HFF-Myc (cell line): ENCODE results near the gene PPP1R2.

Experiments
- DNase-seq: peaks from one replicate; pipeline ENCODE4 v3.0.0-alpha.2; 2011; ENCODE audit warnings: low read depth; ENCODE audit errors: extremely low read depth
- H3K4me3 ChIP-seq: replicated peaks from 2 replicates; pipeline ENCODE4 v1.5.1; 2011; ENCODE audit warnings: low read depth, mild to moderate bottlenecking, control low read depth, low read length
- TF ChIP-seq, protein P1 (sequence below): IDR thresholded peaks from 2 replicates; pipeline ENCODE4 v1.5.1; 2012; ENCODE audit warnings: mild to moderate bottlenecking, low read depth, low read length, control low read depth; ENCODE audit errors: missing control alignments

PPP1R2 gene

DNA sequence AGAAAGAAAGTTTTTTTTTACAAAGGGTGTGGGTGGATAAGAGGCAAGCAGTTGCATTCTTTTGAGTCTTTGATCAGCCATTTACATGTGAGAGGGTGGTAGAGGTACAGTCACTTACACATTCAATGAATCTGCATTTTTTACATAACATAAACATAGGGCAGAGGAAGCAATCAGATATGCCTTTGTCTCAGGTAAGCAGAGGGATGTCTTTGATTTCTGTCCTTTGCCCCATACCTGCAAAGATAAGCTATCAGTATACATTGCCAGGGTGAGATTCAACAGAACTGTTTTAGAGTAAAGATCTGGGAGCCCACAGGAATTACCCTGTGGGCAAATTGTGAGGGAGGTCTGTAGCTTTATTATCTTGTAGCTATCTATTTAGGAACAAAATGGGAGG, 5.4 kb upstream of the PPP1R2 start:
- DNase-seq = no peak
- no peak overlapping the region for H3K4me3 ChIP-seq
- TF ChIP-seq, protein P1, sequence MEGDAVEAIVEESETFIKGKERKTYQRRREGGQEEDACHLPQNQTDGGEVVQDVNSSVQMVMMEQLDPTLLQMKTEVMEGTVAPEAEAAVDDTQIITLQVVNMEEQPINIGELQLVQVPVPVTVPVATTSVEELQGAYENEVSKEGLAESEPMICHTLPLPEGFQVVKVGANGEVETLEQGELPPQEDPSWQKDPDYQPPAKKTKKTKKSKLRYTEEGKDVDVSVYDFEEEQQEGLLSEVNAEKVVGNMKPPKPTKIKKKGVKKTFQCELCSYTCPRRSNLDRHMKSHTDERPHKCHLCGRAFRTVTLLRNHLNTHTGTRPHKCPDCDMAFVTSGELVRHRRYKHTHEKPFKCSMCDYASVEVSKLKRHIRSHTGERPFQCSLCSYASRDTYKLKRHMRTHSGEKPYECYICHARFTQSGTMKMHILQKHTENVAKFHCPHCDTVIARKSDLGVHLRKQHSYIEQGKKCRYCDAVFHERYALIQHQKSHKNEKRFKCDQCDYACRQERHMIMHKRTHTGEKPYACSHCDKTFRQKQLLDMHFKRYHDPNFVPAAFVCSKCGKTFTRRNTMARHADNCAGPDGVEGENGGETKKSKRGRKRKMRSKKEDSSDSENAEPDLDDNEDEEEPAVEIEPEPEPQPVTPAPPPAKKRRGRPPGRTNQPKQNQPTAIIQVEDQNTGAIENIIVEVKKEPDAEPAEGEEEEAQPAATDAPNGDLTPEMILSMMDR = no peak

DNA sequence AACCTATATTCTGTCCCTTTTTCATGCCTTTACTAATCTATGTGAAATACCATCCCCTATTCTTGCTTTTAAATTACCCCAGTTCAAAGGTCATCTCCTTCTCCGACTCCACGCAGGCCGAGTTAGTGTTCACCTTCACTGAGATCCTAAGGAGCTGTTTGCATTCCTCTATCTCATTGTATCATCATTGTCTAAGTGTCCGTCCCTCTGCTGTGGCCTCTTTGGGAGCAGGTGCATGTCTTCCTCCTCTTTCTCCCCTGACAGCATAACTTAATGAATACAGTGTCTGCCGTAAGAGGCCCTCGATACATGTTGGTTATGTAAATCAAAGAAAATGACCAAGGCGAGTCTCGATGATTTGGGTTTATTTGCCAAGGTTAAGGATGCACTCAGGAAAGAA, 4.9 kb upstream of the PPP1R2 start:
- no peak for DNase-seq
- H3K4me3 ChIP-seq = no peak overlapping the region
- TF ChIP-seq, protein P1 = no peak

DNA sequence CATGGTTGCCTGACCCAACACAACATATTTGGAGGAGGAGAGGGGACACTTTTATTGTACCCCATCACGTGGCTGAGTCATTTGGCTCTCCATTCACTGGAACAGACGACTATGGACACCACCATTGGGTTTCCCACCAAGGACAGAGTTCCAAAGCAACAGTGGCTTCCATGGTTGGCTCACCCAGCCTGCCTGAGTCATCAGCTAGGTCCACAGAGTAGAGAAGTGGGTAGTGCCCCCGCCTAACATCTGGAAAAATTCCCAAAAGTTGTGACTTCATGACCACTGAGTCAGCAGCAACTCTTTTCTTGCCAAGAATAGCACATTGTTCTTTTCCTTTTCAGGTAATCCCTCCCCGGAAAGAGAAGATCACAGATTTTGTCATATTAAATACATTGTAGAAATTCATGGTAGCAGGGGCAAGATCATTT, 3.0 kb upstream of the PPP1R2 start:
- TF ChIP-seq, protein P1 = no peak
- peak; percentile 65 for DNase-seq
- H3K4me3 ChIP-seq = no peak overlapping the region

DNA sequence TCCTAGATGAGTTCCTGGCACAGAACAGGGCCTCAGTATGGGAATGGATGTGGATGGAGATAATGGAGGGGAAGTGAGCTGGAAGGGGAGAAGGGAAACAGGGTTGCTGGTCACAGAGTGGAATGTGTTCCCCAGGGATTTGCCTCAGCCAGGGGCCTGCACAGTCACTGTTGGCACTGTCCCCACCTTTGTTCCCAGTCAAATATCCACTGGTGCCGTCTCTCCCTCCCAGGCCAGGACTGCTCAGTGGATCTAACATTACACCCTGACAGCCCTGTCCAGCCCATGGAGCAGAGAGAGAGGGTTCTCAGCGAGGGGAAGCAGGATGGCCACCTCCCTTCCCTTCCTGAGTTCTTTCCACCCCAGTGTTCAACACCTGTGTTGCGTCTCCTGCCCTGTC, 1.5 kb upstream of the PPP1R2 start:
- no peak for DNase-seq
- TF ChIP-seq, protein P1 = no peak
- no peak overlapping the region for H3K4me3 ChIP-seq

DNA sequence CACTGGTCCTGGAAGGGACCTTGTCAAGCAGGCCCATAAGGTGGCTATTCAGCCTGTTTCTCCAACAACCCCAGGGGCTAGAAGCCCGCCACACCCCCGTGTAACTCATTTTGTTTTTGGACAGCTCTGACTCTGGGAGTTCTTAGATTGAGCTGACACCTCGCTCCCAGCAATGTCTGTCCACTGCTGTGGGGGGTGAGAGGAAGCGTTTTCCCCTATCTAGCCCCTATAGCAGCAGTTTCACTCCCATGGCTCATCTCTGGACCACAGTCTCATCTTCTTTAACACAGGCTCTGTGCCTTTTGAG, 1.1 kb upstream of the PPP1R2 start:
- H3K4me3 ChIP-seq = no peak overlapping the region
- DNase-seq = no peak
- TF ChIP-seq, protein P1 = no peak

DNA sequence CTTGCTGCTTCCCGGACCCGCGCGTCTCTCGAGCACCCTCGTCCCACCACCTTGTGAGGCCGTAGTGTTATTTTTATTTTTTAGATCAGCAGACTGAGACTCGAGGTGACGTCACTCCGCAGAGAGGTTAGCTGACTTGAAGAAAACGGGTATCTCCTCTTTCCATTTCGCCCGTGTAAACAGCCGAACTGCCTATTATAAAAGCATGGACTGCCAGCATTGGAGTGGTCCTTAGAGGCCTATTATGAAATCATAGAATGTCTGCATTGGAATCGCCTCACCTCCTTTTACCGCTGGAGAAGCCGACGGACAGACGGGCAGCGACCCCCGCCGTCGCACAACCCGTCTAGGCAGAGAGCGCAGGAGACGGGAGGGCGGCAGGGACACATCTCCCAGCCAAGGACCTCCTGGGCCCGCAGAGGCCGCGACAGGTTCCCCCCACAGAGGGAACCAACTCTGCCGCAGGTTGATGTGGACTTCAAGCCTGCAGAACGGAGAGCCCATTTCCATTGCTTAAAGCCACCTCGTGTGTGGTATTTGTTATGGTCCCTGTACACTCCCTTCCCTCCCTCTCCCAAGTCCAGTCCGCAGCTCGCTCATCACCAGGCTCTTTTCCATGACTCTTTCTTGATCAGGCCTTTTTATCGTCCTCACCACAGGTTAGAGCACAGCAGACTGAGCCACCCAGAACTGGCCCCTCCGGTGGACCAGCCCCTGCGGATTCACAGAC, 540 bp upstream of the PPP1R2 start:
- no peak for DNase-seq
- peak overlapping the region; percentile 71 for H3K4me3 ChIP-seq
- TF ChIP-seq, protein P1 = no peak

DNA sequence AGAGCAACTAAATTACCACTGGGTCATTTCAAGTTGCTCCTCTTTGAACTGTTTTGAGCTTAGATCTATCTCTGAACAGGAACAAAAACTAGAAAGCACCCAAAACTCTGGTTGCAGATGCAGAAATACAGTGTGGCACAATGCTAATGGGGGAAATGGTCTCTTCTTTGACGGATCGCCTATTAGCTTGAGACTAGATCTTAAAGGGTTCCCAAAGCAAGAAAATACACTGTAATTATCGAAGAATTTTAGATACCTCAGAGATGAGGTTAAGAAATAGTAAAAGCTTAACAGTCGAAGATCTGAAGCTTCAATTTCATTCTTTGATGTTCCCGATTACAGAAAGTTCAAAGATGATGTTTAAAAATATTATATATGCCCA, 818 bp downstream of the PPP1R2 start:
- H3K4me3 ChIP-seq = peak overlapping the region; percentile 71
- DNase-seq = no peak
- TF ChIP-seq, protein P1 = no peak
